ENCODE data around the gene ZNF570.

Gene ZNF570

DNA sequence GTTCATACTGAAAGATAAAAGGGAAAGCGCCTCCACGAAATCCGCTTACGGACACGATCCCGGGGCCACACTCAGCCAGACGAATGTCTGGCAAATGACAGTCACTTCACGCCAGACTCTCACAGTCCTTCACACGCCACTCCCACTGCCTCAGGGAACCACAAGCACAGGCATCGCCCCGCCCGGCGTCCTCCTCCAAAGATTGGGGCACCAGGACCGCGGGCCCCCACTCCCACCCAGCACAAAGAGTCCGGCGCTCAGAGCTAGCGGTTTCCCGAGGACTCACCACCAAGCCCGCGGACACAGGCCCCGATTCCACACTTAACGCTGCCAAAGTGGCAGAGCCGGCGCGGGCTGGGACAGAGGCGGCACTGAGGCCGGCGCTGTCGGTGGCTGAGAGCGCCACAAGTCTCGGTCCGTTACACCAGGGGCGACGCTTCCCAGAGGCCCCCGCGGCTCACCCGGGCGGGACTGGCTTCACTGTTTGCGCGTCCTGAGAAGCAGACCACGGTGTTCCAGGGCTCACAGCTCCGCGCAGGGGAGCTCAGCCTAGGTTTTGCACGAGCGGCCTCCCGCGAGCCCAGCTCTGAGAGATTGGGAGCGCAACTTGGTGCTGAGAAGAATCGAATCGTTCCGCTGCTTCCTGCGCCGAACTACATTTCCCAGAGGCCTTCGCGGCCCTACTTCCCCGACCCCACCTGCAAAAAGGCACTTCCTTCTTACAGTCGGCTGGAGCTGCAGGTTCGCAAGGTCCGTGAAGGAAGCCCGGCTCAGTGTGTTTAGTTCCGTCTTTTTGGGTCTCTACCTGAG, 2.2 kb upstream of the ZNF570 start, which contains the start of gene ZNF569 (continued):
- TF ChIP-seq ZNF76 (tag by site-specific recombination; IDR thresholded peaks at IDR 0.05; ENCODE audit: borderline replicate concordance, low read depth) (peak; percentile 100), ZNF292 (tag by site-specific recombination; IDR thresholded peaks at IDR 0.05; ENCODE audit: borderline replicate concordance, low read depth) (no peak), ZNF112 (tag by site-specific recombination; IDR thresholded peaks at IDR 0.05) (no peak), ZNF768 (tag by site-specific recombination; IDR thresholded peaks at IDR 0.05) (no peak), OVOL3 (tag by site-specific recombination; IDR thresholded peaks at IDR 0.05) (peak; percentile 98), ZNF670 (tag by site-specific recombination; IDR thresholded peaks at IDR 0.05; ENCODE audit: low read depth) (no peak), ZNF596 (tag by site-specific recombination; IDR thresholded peaks at IDR 0.05) (no peak), HOXC10 (CRISPR knock-in tag; IDR thresholded peaks at IDR 0.05) (no peak), GLIS1 (tag by site-specific recombination; IDR thresholded peaks at IDR 0.05) (peak; percentile 80), ZNF514 (tag by site-specific recombination; IDR thresholded peaks at IDR 0.05) (no peak), ZNF777 (tag by site-specific recombination; IDR thresholded peaks at IDR 0.05; ENCODE audit: borderline replicate concordance) (peak; percentile 91; the same call in 1 of the 2 replicates), ZNF549 (tag by site-specific recombination; IDR thresholded peaks at IDR 0.05) (no peak), ZFP69B (tag by site-specific recombination; IDR thresholded peaks at IDR 0.05) (peak; percentile 40), WT1 (tag by site-specific recombination; IDR thresholded peaks at IDR 0.05) (peak; percentile 70), SP2 (tag by site-specific recombination; IDR thresholded peaks at IDR 0.05) (peak; percentile 73), ZNF184 (tag by site-specific recombination; IDR thresholded peaks at IDR 0.05) (no peak)
- TF ChIP-seq, protein P1, sequence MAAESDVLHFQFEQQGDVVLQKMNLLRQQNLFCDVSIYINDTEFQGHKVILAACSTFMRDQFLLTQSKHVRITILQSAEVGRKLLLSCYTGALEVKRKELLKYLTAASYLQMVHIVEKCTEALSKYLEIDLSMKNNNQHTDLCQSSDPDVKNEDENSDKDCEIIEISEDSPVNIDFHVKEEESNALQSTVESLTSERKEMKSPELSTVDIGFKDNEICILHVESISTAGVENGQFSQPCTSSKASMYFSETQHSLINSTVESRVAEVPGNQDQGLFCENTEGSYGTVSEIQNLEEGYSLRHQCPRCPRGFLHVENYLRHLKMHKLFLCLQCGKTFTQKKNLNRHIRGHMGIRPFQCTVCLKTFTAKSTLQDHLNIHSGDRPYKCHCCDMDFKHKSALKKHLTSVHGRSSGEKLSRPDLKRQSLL (tag by site-specific recombination; IDR thresholded peaks at IDR 0.05): no peak
- TF ChIP-seq, protein P2, sequence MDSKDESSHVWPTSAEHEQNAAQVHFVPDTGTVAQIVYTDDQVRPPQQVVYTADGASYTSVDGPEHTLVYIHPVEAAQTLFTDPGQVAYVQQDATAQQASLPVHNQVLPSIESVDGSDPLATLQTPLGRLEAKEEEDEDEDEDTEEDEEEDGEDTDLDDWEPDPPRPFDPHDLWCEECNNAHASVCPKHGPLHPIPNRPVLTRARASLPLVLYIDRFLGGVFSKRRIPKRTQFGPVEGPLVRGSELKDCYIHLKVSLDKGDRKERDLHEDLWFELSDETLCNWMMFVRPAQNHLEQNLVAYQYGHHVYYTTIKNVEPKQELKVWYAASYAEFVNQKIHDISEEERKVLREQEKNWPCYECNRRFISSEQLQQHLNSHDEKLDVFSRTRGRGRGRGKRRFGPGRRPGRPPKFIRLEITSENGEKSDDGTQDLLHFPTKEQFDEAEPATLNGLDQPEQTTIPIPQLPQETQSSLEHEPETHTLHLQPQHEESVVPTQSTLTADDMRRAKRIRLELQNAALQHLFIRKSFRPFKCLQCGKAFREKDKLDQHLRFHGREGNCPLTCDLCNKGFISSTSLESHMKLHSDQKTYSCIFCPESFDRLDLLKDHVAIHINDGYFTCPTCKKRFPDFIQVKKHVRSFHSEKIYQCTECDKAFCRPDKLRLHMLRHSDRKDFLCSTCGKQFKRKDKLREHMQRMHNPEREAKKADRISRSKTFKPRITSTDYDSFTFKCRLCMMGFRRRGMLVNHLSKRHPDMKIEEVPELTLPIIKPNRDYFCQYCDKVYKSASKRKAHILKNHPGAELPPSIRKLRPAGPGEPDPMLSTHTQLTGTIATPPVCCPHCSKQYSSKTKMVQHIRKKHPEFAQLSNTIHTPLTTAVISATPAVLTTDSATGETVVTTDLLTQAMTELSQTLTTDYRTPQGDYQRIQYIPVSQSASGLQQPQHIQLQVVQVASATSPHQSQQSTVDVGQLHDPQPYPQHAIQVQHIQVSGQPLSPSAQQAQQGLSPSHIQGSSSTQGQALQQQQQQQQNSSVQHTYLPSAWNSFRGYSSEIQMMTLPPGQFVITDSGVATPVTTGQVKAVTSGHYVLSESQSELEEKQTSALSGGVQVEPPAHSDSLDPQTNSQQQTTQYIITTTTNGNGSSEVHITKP (tag by site-specific recombination; IDR thresholded peaks at IDR 0.05): peak; percentile 77
- TF ChIP-seq, protein P3, sequence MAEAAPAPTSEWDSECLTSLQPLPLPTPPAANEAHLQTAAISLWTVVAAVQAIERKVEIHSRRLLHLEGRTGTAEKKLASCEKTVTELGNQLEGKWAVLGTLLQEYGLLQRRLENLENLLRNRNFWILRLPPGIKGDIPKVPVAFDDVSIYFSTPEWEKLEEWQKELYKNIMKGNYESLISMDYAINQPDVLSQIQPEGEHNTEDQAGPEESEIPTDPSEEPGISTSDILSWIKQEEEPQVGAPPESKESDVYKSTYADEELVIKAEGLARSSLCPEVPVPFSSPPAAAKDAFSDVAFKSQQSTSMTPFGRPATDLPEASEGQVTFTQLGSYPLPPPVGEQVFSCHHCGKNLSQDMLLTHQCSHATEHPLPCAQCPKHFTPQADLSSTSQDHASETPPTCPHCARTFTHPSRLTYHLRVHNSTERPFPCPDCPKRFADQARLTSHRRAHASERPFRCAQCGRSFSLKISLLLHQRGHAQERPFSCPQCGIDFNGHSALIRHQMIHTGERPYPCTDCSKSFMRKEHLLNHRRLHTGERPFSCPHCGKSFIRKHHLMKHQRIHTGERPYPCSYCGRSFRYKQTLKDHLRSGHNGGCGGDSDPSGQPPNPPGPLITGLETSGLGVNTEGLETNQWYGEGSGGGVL (tag by site-specific recombination; IDR thresholded peaks at IDR 0.05): peak; percentile 55
- TF ChIP-seq, protein P4, sequence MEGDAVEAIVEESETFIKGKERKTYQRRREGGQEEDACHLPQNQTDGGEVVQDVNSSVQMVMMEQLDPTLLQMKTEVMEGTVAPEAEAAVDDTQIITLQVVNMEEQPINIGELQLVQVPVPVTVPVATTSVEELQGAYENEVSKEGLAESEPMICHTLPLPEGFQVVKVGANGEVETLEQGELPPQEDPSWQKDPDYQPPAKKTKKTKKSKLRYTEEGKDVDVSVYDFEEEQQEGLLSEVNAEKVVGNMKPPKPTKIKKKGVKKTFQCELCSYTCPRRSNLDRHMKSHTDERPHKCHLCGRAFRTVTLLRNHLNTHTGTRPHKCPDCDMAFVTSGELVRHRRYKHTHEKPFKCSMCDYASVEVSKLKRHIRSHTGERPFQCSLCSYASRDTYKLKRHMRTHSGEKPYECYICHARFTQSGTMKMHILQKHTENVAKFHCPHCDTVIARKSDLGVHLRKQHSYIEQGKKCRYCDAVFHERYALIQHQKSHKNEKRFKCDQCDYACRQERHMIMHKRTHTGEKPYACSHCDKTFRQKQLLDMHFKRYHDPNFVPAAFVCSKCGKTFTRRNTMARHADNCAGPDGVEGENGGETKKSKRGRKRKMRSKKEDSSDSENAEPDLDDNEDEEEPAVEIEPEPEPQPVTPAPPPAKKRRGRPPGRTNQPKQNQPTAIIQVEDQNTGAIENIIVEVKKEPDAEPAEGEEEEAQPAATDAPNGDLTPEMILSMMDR (tag by site-specific recombination; IDR thresholded peaks at IDR 0.05): peak; percentile 88
- TF ChIP-seq, protein P5, sequence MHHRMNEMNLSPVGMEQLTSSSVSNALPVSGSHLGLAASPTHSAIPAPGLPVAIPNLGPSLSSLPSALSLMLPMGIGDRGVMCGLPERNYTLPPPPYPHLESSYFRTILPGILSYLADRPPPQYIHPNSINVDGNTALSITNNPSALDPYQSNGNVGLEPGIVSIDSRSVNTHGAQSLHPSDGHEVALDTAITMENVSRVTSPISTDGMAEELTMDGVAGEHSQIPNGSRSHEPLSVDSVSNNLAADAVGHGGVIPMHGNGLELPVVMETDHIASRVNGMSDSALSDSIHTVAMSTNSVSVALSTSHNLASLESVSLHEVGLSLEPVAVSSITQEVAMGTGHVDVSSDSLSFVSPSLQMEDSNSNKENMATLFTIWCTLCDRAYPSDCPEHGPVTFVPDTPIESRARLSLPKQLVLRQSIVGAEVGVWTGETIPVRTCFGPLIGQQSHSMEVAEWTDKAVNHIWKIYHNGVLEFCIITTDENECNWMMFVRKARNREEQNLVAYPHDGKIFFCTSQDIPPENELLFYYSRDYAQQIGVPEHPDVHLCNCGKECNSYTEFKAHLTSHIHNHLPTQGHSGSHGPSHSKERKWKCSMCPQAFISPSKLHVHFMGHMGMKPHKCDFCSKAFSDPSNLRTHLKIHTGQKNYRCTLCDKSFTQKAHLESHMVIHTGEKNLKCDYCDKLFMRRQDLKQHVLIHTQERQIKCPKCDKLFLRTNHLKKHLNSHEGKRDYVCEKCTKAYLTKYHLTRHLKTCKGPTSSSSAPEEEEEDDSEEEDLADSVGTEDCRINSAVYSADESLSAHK (tag by site-specific recombination; IDR thresholded peaks at IDR 0.05): peak; percentile 44
- TF ChIP-seq, protein P6, sequence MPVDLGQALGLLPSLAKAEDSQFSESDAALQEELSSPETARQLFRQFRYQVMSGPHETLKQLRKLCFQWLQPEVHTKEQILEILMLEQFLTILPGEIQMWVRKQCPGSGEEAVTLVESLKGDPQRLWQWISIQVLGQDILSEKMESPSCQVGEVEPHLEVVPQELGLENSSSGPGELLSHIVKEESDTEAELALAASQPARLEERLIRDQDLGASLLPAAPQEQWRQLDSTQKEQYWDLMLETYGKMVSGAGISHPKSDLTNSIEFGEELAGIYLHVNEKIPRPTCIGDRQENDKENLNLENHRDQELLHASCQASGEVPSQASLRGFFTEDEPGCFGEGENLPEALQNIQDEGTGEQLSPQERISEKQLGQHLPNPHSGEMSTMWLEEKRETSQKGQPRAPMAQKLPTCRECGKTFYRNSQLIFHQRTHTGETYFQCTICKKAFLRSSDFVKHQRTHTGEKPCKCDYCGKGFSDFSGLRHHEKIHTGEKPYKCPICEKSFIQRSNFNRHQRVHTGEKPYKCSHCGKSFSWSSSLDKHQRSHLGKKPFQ (tag by site-specific recombination; IDR thresholded peaks at IDR 0.05): peak; percentile 93

All from HEK293 (cell line).